H9 (cell line): ENCODE results near the gene NEGR1. TPM values are rescaled to one million over a fixed set of nuclear protein-coding genes. Genes with fewer than 3 reads are reported as not detected.

ENCODE experiments used
- DNase-seq: peaks from one replicate; pipeline ENCODE4 v3.0.0-alpha.2; 2017
- H2AFZ ChIP-seq: one replicate; pipeline ENCODE4 v1.6.1; 2013; ENCODE audit warnings: mild to moderate bottlenecking, low read length, control low read depth, moderate library complexity
- H2AK5ac ChIP-seq: 2 replicates; pipeline ENCODE4 v1.6.1; 2013; ENCODE audit warnings: low read length, control low read depth, mixed read lengths; ENCODE audit not compliant: insufficient read length
- H2BK120ac ChIP-seq: one replicate; pipeline ENCODE4 v1.6.1; 2013; ENCODE audit warnings: low read depth, mild to moderate bottlenecking, low read length, control low read depth, inconsistent platforms; ENCODE audit not compliant: poor library complexity, severe bottlenecking
- H2BK12ac ChIP-seq: 2 replicates; pipeline ENCODE4 v1.6.1; 2013; ENCODE audit warnings: low read length, control low read depth, mixed read lengths, low read depth; ENCODE audit not compliant: insufficient read length
- H2BK15ac ChIP-seq: 2 replicates; pipeline ENCODE4 v1.6.1; 2013; ENCODE audit warnings: low read depth, low read length, control low read depth
- H2BK20ac ChIP-seq: one replicate; pipeline ENCODE4 v1.6.1; 2013; ENCODE audit warnings: low read depth, mild to moderate bottlenecking, low read length, control low read depth, inconsistent platforms; ENCODE audit not compliant: poor library complexity, severe bottlenecking
- H2BK5ac ChIP-seq: 2 replicates; pipeline ENCODE4 v1.6.1; 2013; ENCODE audit warnings: low read length, control low read depth, mixed read lengths; ENCODE audit not compliant: insufficient read length
- H3K14ac ChIP-seq: 2 replicates; pipeline ENCODE4 v1.6.1; 2013; ENCODE audit warnings: low read length, control low read depth; ENCODE audit not compliant: insufficient read depth
- H3K18ac ChIP-seq: 2 replicates; pipeline ENCODE4 v1.6.1; 2013; ENCODE audit warnings: low read depth, mild to moderate bottlenecking, mixed read lengths, low read length, control low read depth; ENCODE audit not compliant: insufficient read length
- H3K23ac ChIP-seq: 2 replicates; pipeline ENCODE4 v1.6.1; 2013; ENCODE audit warnings: low read length, control low read depth, mixed read lengths, low read depth; ENCODE audit not compliant: insufficient read length
- H3K23me2 ChIP-seq: 2 replicates; pipeline ENCODE4 v1.6.1; 2013; ENCODE audit warnings: low read depth, mild to moderate bottlenecking, mixed read lengths, low read length, control low read depth; ENCODE audit not compliant: insufficient read length, poor library complexity, severe bottlenecking
- H3K27ac ChIP-seq: 2 replicates; pipeline ENCODE4 v1.5.1; 2013; ENCODE audit warnings: low read length, control low read depth, mixed read lengths, low read depth; ENCODE audit not compliant: insufficient read length
- H3K27me3 ChIP-seq: 2 replicates; pipeline ENCODE4 v1.6.1; 2013; ENCODE audit warnings: low read length, control low read depth, inconsistent platforms; ENCODE audit not compliant: insufficient read depth
- H3K4ac ChIP-seq: 2 replicates; pipeline ENCODE4 v1.6.1; 2013; ENCODE audit warnings: low read depth, mild to moderate bottlenecking, control low read depth, inconsistent platforms, low read length, moderate library complexity
- H3K4me1 ChIP-seq: 2 replicates; pipeline ENCODE4 v1.6.1; 2013; ENCODE audit warnings: low read length, control low read depth, inconsistent platforms; ENCODE audit not compliant: insufficient read depth
- H3K4me2 ChIP-seq: 2 replicates; pipeline ENCODE4 v1.6.1; 2013; ENCODE audit warnings: low read length, control low read depth, mixed read lengths; ENCODE audit not compliant: insufficient read length, insufficient read depth
- H3K56ac ChIP-seq: 2 replicates; pipeline ENCODE4 v1.6.1; 2013; ENCODE audit warnings: low read depth, mild to moderate bottlenecking, mixed read lengths, low read length, control low read depth; ENCODE audit not compliant: insufficient read length
- H3K79me1 ChIP-seq: 2 replicates; pipeline ENCODE4 v1.6.1; 2013; ENCODE audit warnings: low read depth, mild to moderate bottlenecking, moderate library complexity, low read length, control low read depth, inconsistent platforms; ENCODE audit not compliant: insufficient read depth, poor library complexity, severe bottlenecking
- H3K79me2 ChIP-seq: 2 replicates; pipeline ENCODE4 v1.6.1; 2013; ENCODE audit warnings: low read length, control low read depth, inconsistent platforms; ENCODE audit not compliant: insufficient read depth
- H3K9ac ChIP-seq: 2 replicates; pipeline ENCODE4 v1.6.1; 2013; ENCODE audit warnings: low read length, control low read depth, mixed read lengths; ENCODE audit not compliant: insufficient read length; ENCODE audit errors: extremely low read depth
- H3K9me3 ChIP-seq: one replicate; pipeline ENCODE4 v1.6.1; 2013; ENCODE audit warnings: low read depth, low read length, inconsistent platforms; ENCODE audit not compliant: control insufficient read depth
- H3T11ph ChIP-seq: one replicate; pipeline ENCODE4 v1.6.1; 2013; ENCODE audit warnings: mild to moderate bottlenecking, low read length, control low read depth, inconsistent platforms
- H4K20me1 ChIP-seq: one replicate; pipeline ENCODE4 v1.6.1; 2013; ENCODE audit not compliant: control insufficient read depth, insufficient read length, insufficient read depth
- H4K5ac ChIP-seq: 2 replicates; pipeline ENCODE4 v1.6.1; 2013; ENCODE audit warnings: low read depth, mild to moderate bottlenecking, mixed read lengths, low read length, control low read depth; ENCODE audit not compliant: insufficient read length
- H4K8ac ChIP-seq: replicated peaks from 2 replicates; pipeline ENCODE4 v1.6.1; 2013; ENCODE audit warnings: low read length, control low read depth, mixed read lengths, low read depth; ENCODE audit not compliant: insufficient read length
- H4K91ac ChIP-seq: 2 replicates; pipeline ENCODE4 v1.6.1; 2013; ENCODE audit warnings: low read depth, mild to moderate bottlenecking, moderate library complexity, mixed read lengths, low read length, control low read depth; ENCODE audit not compliant: insufficient read length
- H3K27ac Mint-ChIP-seq, 3 experiments: 2 replicates in 2 of 3; 3 replicates in 1 of 3; pipeline ENCODE4 v1.8.0; 2020 to 2021; ENCODE audit warnings: mixed read lengths in 3 of 3, mild to moderate bottlenecking in 1 of 3, moderate library complexity in 1 of 3
- H3K27me3 Mint-ChIP-seq: 2 replicates; pipeline ENCODE4 v1.8.0; 2021; ENCODE audit warnings: low read depth, mild to moderate bottlenecking, moderate library complexity, mixed read lengths
- H3K36me3 Mint-ChIP-seq, 3 experiments: 2 replicates in 2 of 3; 3 replicates in 1 of 3; pipeline ENCODE4 v1.8.0; 2020 to 2021; ENCODE audit warnings: low read depth in 3 of 3, mixed read lengths in 3 of 3; ENCODE audit not compliant: insufficient read depth in 1 of 3
- H3K4me1 Mint-ChIP-seq, 2 experiments: 2 replicates each; pipeline ENCODE4 v1.8.0; 2020; ENCODE audit warnings: mixed read lengths in 2 of 2
- H3K4me3 Mint-ChIP-seq, 2 experiments: 2 replicates in 1 of 2; 3 replicates in 1 of 2; pipeline ENCODE4 v1.8.0; 2020 to 2021; ENCODE audit warnings: mild to moderate bottlenecking in 2 of 2, mixed read lengths in 2 of 2, moderate library complexity in 1 of 2
- H3K9me3 Mint-ChIP-seq, 2 experiments: 2 replicates in 1 of 2; 3 replicates in 1 of 2; pipeline ENCODE4 v1.8.0; 2020; ENCODE audit warnings: mild to moderate bottlenecking in 2 of 2, mixed read lengths in 2 of 2, moderate library complexity in 1 of 2
- WGBS: extraction: QIAGEN DNeasy Blood & Tissue Kit; methylation state at CpG from one replicate; pipeline ENCODE4 v1.1.7; 2013; ENCODE audit warnings: missing lambda C conversion rate, low lambda C conversion rate, mixed read lengths; ENCODE audit not compliant: insufficient read length; ENCODE audit errors: extremely low coverage; 5-methylcytosine and 5-hydroxymethylcytosine counted together
- total RNA-seq: library from RNA; stranded (reverse); gene quantifications from 2 replicates; pipeline ENCODE4 v1.2.1, GENCODE V29; 2021
- TF ChIP-seq, protein P1 (sequence below): fragments of 200-600 bp; sonication (generic); conservative IDR thresholded peaks from 3 replicates; pipeline ENCODE4 v1.8.0; 2021; ENCODE audit warnings: antibody characterized with exemption, mild to moderate bottlenecking

Gene NEGR1
- total RNA-seq, 1 experiment from 2014 or later: 0.13 TPM

DNA sequence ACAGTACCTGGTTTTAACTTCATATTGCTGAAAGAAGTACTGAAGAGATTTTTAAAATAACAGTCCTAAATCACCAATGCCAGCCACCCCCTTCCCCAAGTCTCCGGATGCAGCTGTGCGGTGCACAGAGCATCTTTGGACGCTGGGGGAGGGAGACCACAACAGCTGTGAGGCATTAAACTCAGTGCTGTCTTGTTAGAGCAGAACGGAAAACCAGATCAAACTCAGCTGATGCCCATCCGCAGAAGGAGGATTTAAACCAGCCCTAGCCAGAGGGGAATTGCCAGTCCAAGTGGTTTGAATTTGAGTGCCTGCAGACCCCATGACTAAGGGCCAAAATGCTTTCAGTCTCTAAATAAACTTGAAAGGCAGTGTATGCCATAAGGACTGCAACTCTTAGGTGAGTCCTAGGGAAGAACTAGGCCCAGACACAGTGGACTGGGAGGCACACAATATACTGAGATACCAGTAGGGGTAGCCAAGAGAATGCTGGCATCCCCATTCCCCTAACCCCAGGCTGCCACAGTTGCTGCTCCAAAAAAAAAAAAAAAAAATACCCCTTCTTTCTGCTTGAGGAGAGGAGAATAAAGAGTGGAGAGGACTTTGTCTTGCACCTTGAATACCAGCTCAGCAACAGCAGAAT, 576.2 kb downstream of the NEGR1 start:
- WGBS: no CpG with 5 or more reads among the region's 5 CpGs
- Mint-ChIP-seq H3K9me3 (peaks cover 14 to 16% of the 10 kb centered on the region in 2 experiments), H3K4me3 (no peak overlapping the region), H3K27ac (no peak overlapping the region; a peak in 2 of 7 replicates), H3K36me3 (peaks cover 0 to 18% (median 10%) of the 10 kb centered on the region in 3 experiments; a peak in 5 of 7 replicates), H3K27me3 (no peaks in the 10 kb centered on the region), H3K4me1 (peaks cover 0 to 4% of the 10 kb centered on the region in 2 experiments; a peak in 1 of 4 replicates)
- no peak overlapping the region for H3K18ac ChIP-seq
- no peak overlapping the region for H2BK5ac ChIP-seq
- no peaks in the 10 kb centered on the region for H3K9me3 ChIP-seq
- H3K4me1 ChIP-seq: no peaks in the 10 kb centered on the region
- H3K79me1 ChIP-seq: no peaks in the 10 kb centered on the region
- H2BK15ac ChIP-seq: no peak overlapping the region
- no peak overlapping the region for H2BK12ac ChIP-seq
- no peak overlapping the region for H4K5ac ChIP-seq
- TF ChIP-seq, protein P1, sequence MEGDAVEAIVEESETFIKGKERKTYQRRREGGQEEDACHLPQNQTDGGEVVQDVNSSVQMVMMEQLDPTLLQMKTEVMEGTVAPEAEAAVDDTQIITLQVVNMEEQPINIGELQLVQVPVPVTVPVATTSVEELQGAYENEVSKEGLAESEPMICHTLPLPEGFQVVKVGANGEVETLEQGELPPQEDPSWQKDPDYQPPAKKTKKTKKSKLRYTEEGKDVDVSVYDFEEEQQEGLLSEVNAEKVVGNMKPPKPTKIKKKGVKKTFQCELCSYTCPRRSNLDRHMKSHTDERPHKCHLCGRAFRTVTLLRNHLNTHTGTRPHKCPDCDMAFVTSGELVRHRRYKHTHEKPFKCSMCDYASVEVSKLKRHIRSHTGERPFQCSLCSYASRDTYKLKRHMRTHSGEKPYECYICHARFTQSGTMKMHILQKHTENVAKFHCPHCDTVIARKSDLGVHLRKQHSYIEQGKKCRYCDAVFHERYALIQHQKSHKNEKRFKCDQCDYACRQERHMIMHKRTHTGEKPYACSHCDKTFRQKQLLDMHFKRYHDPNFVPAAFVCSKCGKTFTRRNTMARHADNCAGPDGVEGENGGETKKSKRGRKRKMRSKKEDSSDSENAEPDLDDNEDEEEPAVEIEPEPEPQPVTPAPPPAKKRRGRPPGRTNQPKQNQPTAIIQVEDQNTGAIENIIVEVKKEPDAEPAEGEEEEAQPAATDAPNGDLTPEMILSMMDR: no peak; the same call in 2 of the 3 replicates
- no peaks in the 10 kb centered on the region for H3K79me2 ChIP-seq
- no peak overlapping the region for H3K4me2 ChIP-seq
- H3K23me2 ChIP-seq: no peaks in the 10 kb centered on the region
- no peak for DNase-seq
- no peak overlapping the region for H3K23ac ChIP-seq
- no peak overlapping the region for H3K27ac ChIP-seq
- no peak overlapping the region for H4K91ac ChIP-seq
- no peak overlapping the region for H2AFZ ChIP-seq
- no peak overlapping the region for H2AK5ac ChIP-seq
- no peak overlapping the region for H2BK120ac ChIP-seq
- H3K4ac ChIP-seq: no peak overlapping the region
- no peak overlapping the region for H4K8ac ChIP-seq
- no peak overlapping the region for H3K9ac ChIP-seq
- no peak overlapping the region for H3T11ph ChIP-seq
- no peak overlapping the region for H3K14ac ChIP-seq
- no peak overlapping the region for H3K56ac ChIP-seq
- H3K27me3 ChIP-seq: no peaks in the 10 kb centered on the region
- no peaks in the 10 kb centered on the region for H4K20me1 ChIP-seq
- H2BK20ac ChIP-seq: no peak overlapping the region
